NCI-H2171 (cell line): ENCODE data around the gene HIVEP1.

Experiments used
- DNase-seq: peaks from one replicate; lab custom pipeline; 2025; lab: John Stamatoyannopoulos, UW

The HIVEP1 gene

DNA sequence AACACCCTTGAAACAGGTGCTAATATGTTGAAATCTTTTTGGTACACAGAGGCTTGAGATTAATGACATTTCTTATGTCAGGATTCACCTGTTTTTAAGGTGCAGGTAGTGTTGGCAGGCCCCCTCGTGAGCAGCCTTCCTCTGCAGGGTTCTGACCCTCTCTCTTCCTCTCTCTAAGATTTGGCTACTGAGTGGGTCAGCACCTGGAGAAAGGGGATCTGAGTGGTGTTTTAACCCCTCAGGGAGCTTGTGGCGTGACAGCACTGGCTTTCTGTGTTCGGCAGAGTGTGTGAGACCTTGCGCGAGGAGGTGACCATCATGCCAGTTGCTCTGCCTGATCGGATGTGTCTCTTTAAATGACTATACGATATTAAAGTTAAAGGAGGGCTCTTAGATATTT, 37.1 kb downstream of the HIVEP1 start:
- no peak for DNase-seq

DNA sequence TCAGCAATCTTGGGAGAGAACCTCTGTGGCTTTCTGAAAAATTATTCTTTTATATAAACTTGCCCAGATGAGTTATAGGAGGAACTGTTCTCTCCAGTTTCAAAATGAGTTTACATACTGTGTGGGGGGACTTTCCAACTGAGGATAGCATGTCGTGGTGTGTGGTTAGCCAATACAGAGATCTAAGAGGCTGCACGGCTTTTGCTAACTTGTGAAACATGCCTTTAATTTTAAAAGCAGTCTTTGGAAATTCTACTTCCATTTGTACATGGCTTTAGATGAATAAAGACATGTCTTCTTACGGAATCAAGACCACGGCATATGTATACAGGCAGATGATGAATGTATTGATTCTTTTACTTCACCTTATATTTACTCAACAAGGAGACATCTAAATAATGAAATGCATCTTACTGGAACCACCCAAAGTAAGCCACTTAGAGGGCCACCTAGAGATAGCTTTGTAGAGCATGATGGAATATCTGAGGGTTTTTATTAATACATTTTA, 39.8 kb downstream of the HIVEP1 start:
- DNase-seq = no peak

DNA sequence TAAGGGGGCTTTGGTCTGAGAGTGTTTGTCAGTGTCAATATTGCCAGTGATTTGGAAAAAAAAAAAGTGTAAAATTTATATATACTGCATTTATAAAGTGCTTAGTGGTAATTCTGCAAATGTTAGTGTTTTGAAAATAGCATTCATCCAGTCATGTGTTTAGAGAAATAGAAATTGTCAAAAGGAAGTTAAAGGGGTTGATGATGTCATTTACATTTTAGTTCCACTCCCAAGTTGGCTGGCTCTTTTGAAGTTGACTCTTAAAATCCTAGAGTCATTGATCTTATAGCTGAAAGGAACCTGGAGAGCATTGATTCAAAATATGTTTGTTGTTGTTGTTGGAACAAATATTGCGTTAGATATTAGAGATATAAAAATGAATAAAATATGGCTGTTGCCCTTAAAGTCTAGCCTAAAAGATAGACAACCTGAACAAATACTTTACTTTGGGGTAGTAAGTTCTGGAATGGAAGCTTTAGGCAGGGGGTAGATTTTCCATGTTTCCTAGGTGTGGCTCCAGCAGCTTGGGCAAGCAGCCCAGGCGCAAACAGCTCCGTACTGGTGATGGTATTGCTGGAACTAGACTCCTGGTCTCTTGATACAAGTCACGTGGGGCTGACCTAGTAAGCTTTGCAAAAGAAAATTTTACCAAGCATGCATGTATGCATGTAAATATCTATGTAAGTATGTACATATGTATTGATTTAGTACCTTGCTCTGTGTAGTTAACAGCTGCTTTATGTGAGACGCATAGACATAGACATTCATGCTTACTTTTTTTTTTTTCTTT, 46.3 kb downstream of the HIVEP1 start:
- no peak for DNase-seq

DNA sequence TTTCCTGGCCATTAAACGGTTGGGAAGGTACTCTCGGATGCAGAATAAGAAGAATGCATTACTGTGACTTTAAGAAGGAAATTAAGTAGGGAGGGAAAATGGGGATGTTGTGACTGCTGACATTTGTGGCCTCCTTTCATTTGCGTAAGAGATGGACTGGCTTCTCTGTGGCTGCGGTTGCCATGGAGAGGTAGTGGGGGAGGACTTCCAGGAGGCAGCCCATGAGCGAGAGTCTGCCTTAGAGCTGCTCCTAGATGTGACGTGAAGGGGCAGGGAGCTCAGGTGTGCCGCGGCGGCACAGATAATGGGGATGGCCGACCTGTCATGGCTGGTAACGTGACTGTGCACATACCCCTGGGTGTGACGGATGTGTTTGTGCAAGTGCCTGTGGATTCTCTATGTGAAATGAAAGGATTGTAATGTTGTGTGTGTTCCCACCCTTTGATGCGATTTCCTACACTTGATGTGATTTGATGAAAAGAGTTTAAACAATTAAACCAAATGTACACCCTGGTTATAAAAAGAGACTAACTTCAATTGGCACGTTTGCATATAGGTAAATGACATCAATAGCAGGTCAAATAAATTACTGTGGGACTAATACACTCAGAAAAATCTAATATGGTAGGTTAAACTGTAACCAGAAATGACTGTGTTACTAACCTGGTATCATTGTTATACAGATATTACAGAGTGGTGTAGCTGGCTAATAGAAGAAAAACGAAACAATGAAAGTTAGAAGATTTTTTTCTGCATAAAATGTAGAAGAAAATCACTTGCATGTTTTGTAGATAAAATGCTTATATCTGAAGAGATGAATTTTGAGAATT, 48.9 kb downstream of the HIVEP1 start:
- DNase-seq = no peak

DNA sequence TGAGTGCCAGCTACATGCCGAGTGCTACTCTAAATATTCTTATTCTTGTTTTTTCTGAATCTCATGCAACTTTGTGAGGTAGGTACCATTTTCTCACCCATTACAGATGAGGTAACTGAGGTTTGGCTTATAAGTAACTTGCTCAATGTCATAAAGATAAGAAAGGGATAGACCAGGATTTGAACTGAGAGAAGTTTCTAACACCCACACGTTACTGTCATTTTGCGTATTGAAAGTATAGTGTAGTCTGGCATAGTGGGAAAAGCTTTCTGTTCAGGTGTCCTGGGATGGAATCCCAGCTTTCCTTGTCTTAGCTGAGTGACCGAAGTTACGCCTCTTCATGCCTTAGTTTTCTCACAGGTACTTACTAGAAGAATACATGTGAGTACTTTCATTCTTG, 50.5 kb downstream of the HIVEP1 start:
- no peak for DNase-seq

DNA sequence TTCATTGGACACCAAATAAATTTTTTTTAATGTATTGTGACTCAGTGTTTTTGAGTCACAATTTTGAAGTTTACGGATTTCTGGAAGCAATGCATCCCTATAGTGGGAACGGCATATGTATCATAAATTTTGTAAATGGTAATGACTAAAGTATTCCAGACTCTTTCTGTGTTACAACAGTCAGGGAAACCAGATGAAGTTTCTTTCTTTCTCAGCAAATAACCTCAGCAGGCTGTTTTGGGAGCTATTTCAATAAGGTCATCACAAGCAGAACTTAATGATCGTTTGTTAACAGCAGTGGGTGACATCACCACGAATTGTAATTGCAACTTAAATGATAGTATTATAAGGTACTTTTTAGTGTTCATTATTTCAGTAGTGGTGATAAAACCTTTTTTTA, 52.0 kb downstream of the HIVEP1 start:
- DNase-seq = no peak

DNA sequence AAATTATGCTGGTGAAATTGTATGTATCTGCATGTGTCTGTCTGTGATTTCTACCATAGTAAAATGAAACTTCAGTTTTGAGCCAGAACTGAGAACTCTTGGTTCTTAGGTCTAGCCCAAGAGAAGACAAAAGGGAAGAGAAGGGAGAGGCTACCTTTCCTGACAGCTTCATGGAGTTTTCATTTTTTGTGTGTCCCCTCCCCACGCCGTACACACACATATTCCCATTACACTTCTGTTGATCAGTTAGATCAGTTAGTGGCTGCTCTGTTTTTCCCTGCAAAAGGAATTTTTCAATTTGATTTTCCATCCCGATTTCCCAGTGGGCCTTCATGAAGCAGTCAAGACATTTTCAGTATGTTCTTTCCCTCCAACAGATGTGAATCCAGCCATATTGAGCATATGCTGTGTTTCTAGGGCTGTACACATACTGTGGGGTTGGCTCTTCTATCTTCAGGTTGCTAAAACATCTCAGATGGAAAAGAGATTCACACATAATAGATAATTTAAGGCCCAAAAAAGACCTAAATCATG, 52.5 kb downstream of the HIVEP1 start:
- DNase-seq = no peak

DNA sequence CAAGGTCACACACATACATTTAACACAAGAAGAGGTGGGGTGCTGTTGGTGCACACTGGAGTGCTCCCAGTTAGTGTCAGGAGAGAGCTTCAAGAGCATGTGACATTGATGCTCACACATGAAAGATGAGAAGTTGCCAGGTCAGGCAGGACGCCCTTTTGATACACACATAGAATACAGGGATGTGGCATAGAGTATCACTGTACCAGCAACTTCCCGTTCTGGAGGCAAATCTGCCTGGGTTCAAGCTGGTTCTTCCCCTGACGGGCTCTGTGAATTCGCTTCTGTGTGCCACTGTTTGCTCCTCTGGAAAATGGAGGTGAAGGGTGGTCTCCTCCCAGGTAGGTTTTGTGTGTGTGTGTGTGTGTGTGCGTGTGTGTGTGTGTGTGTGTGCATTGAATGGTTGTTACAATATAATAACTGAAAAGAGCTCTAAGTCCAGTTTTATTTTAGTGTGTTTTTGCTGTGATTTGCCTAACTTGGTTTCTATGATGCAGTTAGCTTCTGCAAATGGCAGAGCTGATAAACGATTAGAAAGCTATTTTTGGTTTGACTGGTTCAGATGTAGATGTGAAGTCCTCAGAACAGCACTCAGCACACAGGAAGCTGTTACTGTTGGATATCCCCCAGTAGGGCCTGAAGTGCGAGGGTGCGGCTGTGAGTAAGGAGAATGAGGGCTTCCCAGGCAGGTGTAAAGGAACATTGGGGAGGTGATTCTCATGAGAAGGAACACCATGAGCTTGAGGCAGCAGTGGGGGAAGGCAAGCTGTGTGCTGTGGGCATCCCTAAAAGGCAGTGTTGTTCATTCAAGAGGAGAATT, 53.4 kb downstream of the HIVEP1 start:
- DNase-seq = no peak

DNA sequence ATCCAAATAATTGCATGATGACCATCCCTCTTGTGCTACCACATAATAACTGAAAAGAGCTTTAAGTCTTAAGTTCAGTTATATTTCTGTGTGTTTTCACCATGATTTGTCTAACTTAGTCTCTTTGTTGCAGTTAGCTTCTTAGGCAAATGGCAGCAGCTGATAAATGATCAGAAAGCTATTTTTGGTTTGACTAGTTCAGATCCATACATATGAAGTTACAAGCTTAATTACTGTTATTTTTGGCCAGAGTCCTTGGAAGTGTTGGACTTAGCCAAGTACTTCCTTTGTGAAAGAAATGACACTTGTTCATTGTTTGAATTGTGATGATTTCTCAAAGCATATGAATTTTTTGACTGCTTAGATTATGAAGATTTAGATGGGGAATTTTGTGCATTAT, 54.2 kb downstream of the HIVEP1 start:
- no peak for DNase-seq

DNA sequence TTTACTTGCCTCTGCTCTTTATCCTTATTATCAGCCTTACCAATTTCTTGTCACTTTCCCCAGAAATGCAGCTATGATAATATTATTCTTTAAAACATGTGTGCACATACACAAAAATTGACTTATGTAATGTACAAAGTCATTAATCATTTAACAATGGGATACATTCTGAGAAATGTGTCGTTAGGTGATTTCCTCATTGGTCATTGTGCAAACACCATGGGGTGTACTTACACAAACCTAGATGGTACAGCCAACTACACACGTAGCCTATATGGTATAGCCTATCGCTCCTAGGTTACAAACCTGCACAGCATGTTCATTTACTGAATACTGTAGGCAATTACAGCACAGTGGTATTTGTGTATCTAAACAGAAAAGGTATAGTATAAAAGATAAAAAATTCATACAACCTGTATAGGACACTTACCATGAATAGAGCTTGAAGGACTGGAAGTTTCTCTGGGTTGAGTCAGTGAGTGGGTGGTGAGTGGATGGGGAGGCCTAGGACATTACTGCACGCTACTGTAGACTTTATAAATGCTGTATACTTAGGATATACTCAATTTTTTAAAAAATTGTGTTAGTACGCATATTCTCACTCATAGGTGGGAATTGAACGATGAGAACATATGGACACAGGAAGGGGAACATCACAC, 56.9 kb downstream of the HIVEP1 start:
- DNase-seq = no peak

DNA sequence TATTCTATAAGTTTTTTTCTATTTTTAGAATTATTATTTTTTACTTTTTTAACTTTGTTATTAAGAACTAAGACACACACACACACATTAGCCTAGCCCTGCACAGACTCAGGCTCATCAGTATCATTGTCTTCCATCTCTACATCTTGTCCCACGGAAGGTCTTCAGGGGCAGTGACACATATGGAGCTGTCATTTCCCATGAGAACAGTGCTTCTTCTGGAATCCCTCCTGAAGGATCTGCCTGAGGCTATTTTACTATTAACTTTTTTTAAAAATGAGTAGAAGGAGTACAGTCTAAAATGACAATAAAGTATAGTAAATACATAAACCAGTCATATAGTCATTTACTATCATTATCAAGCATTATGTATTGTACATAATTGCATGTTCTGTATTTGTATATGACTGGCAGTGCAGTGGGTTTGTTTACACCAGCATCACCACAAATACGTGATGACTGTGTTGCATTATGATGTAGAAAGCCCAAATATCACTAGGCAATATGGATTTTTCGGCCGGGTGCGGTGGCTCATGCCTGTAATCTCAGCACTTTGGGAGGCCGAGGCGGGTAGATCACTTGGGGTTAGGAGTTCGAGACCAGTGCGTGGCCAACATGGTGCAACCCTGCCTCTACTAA, 57.9 kb downstream of the HIVEP1 start:
- no peak for DNase-seq

DNA sequence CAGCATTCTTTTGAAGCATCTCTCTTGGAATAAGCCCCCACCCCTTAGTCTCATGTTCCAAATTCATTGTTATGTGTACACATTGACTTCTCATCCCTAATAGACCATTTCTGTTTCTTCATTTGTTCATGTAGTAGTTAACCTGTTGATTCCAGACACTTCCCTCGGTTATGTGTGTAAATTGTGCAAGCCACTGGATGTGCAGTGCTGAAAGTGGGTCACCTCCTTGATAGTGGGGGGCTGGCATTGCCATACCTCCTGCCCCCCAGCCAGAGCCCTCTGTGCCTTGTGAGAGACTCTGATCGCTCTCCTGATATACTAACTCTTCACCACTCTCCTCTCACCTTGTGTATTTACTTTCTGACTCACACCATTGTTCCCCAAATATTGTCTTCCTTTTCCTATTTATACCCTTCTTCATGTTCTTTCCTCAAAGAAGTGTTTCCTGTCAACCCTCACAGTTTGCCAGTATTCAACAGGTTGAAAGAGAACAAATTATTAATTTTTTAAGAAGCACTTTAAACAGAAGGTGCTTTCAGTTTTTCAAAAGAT, 59.0 kb downstream of the HIVEP1 start:
- DNase-seq = no peak

DNA sequence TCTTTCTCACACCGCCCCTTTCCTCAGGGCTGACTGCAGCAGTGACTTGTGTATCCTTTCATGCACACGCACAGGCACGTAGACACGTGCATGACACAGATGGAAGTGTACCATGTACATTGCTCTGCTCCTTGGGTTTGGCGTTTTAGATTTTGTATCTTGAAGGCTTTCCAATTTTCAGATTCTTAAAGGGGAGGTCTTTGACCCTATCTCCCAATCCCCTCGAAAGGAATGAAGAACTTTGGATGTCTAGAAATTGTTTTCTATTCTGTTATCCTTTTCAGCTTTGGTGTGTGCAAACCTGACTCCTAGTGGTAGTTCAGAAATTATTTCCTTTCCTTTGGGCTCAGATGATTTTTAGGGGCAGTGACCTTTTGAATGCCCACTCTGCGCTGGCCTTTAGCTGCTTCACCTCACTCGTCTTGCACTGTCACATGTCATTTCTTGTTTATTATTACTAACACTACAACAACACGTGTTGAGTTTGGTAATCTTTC, 63.0 kb downstream of the HIVEP1 start:
- DNase-seq = no peak

DNA sequence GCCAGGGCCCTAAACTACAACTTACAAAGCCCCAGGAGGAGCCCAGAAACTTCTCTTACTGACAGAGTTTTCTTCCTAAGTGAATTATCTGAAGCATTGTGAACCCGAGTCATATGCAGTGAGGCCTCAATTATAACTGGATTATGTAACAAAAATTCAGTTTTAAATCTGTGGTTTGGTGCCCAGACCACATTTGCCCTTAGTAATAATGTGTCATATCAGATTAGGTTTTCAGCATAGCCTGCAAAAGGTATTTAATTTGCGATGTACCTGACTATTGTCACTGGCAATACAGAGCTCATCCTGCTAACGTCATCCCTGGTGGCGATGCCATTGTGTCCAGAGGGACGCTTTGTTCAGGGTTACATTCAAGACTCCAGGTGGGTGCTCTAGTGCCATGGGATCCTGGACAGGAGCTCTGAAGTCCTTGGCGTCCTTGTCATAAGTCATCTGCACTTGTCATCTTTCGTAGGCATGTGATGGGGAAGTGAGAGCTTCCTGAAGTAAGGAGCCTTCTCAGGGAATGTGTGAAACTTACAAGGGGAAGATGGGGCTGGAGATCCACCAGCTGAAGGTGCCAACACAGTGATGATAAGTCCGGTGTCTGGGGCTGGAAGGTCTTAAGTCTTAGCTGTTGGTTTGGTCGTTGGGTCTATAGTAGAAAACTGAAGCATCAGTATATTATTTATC, 65.1 kb downstream of the HIVEP1 start:
- DNase-seq = no peak

DNA sequence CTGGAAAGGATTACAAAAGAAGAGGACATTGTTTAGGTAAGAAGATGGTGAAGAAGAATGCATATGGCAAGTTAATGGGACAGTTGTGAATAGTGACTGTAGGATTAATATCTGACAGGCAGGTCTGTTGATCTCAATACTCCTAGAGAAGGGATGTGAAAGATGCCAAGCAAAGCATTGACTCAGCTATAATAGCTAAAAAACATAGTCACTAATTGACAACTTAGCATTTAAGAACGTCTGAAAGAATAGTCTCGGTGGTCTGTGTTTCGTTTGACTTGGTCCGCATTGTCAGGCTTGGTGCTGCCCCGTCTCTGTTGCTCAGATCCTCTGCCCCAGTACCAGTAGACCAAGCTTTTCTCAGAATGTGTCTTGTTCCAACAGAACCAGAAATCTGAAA, 65.9 kb downstream of the HIVEP1 start:
- DNase-seq = no peak

DNA sequence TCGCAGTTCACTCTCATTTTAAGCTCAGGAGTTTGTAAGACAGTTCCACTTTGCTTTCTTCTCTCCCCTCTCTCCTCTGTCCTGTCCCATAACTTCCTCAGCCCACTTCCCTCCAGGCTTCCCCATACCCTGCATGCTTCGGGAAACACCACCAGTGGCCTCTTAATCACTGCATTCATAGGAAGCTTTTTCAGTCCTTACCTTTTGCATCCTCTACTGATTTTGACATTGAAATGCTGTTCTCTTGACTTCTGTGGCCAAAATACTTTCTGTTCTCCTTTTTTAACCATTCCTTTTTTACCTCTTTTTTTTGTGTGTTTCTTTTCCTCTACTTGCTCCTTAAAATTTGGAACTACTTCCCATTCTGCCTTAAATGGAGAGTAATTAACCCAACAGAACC, 69.7 kb downstream of the HIVEP1 start:
- DNase-seq = no peak

DNA sequence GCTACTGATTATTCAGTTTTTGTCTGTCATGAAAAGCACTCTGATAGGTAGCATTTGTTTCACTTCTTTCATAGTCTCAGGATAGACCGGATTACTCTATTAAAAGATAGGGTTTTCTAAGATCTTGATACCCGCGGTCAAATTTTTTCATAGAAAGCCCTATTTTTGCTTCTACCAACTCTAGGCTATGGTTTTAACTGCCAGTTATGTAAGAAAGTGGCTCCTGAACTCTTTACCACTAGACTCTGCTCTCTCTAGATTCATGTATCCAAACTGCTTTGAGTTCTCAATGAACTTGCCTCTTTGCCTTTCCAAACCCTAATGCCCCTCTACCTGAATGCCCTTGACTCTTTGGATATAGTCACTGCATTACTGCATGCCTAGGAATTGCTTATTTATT, 70.3 kb downstream of the HIVEP1 start:
- DNase-seq = no peak

DNA sequence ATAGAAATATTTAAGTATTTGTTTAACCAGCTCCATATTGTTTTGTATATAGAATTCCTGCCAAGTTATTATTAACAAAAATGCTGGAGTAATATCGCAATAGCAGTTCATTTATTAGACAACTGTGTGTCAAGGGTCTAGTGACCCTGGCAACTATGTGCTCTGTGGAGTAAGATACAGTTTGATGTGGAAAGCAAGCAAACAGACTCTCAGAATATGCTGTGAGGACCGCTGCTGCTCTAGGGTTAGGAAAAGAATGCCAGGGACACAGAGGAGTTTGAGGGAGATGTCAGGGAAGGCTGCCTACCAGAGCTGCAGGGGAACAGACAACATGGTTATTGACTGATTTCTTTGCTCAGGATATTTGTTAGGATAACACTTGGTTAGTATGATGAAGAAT, 71.2 kb downstream of the HIVEP1 start:
- no peak for DNase-seq

DNA sequence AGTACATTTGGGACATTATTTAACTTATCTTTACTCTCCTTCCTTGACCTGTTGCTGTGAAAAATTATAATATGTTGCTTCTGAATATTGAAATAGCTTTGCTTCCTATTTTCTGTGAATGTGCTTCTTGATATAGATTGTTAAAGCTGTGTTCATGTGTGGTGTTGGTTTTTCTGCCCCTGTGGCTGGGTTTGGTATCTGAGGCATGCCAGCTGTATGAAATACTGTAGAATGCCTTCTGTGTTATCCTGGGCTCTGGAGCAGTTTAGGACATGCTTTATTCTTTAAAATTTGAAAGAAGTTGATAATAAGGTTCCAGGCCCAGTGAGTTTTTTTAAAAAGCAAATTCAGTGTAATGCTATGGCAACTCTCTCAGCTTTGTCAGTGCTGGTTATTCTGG, 71.7 kb downstream of the HIVEP1 start:
- DNase-seq = no peak

DNA sequence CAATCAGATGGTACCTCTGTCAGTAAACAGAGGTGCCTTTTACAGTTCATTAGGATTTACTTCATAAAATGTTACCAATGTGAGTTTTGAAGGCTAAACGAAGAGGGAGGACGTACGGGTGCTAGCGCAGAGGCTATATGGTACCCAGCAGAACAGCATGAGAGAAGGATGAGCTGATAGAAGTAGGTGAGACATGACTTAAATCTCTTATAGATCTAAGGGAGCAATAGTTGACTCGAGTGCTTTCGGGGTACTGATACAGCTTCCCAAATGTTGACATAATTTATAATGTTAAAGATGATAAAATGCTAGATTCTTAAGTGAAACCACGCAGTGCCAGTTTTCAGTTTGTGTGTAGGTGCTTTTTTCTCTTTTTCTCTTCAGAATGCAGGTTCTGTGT, 72.6 kb downstream of the HIVEP1 start:
- no peak for DNase-seq
